ENCODE measurements around the gene LTBP2.

DNA sequence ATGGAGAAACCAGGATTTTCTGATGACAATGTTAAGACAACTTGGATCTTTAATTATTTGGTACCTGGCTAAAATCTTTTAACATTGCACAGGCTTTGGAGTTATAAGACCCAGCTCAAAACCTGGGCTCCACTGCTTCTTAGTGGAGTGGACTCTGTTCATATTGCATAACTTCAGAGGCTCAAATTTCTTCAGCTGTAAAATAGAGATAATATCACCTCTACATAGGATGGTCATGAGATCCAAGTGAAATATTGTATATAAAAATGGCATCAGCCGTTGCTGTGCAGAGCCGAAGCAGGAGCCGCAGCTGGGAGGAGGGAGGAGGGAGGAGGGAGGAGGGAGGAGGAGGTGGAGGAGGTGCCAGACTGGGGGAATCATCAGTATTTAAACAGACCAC is 129.5 kb downstream of the LTBP2 start:
- TF ChIP-seq, protein P1, sequence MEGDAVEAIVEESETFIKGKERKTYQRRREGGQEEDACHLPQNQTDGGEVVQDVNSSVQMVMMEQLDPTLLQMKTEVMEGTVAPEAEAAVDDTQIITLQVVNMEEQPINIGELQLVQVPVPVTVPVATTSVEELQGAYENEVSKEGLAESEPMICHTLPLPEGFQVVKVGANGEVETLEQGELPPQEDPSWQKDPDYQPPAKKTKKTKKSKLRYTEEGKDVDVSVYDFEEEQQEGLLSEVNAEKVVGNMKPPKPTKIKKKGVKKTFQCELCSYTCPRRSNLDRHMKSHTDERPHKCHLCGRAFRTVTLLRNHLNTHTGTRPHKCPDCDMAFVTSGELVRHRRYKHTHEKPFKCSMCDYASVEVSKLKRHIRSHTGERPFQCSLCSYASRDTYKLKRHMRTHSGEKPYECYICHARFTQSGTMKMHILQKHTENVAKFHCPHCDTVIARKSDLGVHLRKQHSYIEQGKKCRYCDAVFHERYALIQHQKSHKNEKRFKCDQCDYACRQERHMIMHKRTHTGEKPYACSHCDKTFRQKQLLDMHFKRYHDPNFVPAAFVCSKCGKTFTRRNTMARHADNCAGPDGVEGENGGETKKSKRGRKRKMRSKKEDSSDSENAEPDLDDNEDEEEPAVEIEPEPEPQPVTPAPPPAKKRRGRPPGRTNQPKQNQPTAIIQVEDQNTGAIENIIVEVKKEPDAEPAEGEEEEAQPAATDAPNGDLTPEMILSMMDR (IDR thresholded peaks at IDR 0.05) = no peak
- TF ChIP-seq POLR2A (IDR thresholded peaks at IDR 0.05) = no peak
